Measurements from ENCODE around the gene SEMA5A. TPM values are rescaled to one million over a fixed set of nuclear protein-coding genes. Genes with fewer than 3 reads are reported as not detected.

SEMA5A gene
- total RNA-seq, 1 donor from 2014 or later = 1.6 TPM

DNA sequence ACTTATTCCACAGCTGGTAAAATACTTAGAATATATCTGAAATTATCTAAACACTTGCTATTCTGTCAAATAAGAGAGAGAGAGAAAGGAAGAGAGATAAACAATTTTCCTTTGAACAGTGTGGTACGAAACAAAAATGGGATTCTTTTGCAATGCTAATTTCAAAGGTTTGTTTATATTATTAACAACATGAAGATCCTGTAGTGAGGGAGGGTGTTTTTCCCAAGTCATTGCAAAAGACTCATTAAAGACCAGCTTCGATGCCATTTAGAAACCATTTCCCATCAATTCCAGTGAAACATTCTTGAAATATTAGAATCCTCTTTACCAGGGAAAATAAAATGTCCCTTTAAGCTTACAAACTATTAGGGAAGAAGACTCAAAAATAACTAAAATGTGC lies 505.4 kb downstream of the SEMA5A start:
- no peak for DNase-seq (ENCODE audit: low read depth)
- no peak for FAIRE-seq
- TF ChIP-seq, protein P1, sequence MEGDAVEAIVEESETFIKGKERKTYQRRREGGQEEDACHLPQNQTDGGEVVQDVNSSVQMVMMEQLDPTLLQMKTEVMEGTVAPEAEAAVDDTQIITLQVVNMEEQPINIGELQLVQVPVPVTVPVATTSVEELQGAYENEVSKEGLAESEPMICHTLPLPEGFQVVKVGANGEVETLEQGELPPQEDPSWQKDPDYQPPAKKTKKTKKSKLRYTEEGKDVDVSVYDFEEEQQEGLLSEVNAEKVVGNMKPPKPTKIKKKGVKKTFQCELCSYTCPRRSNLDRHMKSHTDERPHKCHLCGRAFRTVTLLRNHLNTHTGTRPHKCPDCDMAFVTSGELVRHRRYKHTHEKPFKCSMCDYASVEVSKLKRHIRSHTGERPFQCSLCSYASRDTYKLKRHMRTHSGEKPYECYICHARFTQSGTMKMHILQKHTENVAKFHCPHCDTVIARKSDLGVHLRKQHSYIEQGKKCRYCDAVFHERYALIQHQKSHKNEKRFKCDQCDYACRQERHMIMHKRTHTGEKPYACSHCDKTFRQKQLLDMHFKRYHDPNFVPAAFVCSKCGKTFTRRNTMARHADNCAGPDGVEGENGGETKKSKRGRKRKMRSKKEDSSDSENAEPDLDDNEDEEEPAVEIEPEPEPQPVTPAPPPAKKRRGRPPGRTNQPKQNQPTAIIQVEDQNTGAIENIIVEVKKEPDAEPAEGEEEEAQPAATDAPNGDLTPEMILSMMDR (IDR thresholded peaks at IDR 0.05; ENCODE audit: insufficient read depth, low read length, severe bottlenecking) = no peak
- Histone ChIP-seq H3K4me3 (ENCODE audit: low read depth, low read length) (no peak overlapping the region), H3K36me3 (ENCODE audit: control insufficient read depth, insufficient read depth, low read length) (no peaks in the 10 kb centered on the region), H3K27me3 (ENCODE audit: control insufficient read depth, insufficient read depth, low read length) (no peaks in the 10 kb centered on the region)

DNA sequence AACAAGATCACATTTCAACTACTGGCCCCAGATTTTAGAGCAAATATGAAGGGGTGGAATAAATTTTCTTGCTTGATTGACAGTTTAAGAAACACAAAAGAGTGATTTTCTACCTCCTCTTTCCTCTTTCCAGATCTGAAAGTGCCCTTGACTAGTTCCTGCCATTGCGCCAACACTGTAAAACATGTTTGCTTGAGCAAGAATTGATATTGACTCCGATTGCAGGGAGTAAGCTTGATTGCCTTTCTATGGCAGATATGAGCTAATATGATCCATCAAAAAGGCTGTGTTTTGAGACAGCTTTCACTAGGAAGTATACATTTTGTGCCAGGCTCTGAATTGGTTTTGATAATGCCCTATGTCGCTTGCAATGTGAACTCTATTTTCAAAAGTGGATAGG lies 508.8 kb downstream of the SEMA5A start:
- no peak overlapping the region for H3K4me3 ChIP-seq (ENCODE audit: low read depth, low read length)
- TF ChIP-seq, protein P1 (IDR thresholded peaks at IDR 0.05; ENCODE audit: insufficient read depth, low read length, severe bottlenecking) = no peak
- no peaks in the 10 kb centered on the region for H3K36me3 ChIP-seq (ENCODE audit: control insufficient read depth, insufficient read depth, low read length)
- no peaks in the 10 kb centered on the region for H3K27me3 ChIP-seq (ENCODE audit: control insufficient read depth, insufficient read depth, low read length)
- no peak for DNase-seq (ENCODE audit: low read depth)
- FAIRE-seq = no peak

DNA sequence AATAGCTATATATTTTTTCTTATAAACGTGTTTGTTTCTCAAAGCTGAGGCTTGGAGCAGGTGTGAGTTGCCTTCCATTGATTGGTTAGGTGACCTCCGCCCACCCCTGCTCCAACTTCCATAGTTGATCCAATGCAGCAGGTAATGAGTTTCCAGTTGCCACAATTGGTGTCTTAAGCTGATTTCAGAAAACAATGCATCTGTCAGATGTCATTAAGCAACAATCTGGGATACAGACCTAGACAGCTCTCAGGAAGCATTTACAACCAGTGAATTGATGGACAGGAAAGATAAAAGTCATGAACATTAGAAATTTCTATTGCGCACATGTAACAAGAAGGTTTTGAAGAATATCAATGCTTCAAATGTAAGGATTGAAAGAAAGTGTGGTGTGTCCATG lies 510.5 kb downstream of the SEMA5A start:
- no peaks in the 10 kb centered on the region for H3K27me3 ChIP-seq (ENCODE audit: control insufficient read depth, insufficient read depth, low read length)
- DNase-seq (ENCODE audit: low read depth) = no peak
- TF ChIP-seq, protein P1 (IDR thresholded peaks at IDR 0.05; ENCODE audit: insufficient read depth, low read length, severe bottlenecking) = no peak
- no peaks in the 10 kb centered on the region for H3K36me3 ChIP-seq (ENCODE audit: control insufficient read depth, insufficient read depth, low read length)
- no peak for FAIRE-seq
- H3K4me3 ChIP-seq (ENCODE audit: low read depth, low read length) = no peak overlapping the region

DNA sequence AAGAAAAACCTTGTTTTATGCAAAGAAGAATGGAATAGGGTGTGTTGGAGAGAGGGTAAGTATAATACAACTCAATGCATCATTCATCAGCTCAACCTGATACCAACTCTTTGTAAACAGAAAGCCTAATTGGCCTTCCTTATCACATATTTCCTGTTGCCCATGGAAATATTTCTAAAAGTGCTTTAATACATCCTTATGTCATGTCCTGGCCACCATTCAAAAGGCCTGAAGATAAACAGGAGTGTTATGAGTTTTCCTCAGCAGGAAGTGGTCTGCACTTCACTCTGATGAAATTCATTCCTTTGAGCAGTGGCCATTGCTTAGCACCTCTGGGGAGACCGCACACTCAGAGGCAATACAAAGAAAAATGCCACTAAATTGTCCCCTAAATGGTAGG lies 511.2 kb downstream of the SEMA5A start:
- TF ChIP-seq, protein P1 (IDR thresholded peaks at IDR 0.05; ENCODE audit: insufficient read depth, low read length, severe bottlenecking) = no peak
- FAIRE-seq (no peak), DNase-seq (ENCODE audit: low read depth) (peak; percentile 70)
- Histone ChIP-seq H3K4me3 (ENCODE audit: low read depth, low read length) (no peak overlapping the region), H3K27me3 (ENCODE audit: control insufficient read depth, insufficient read depth, low read length) (no peaks in the 10 kb centered on the region), H3K36me3 (ENCODE audit: control insufficient read depth, insufficient read depth, low read length) (no peaks in the 10 kb centered on the region)

DNA sequence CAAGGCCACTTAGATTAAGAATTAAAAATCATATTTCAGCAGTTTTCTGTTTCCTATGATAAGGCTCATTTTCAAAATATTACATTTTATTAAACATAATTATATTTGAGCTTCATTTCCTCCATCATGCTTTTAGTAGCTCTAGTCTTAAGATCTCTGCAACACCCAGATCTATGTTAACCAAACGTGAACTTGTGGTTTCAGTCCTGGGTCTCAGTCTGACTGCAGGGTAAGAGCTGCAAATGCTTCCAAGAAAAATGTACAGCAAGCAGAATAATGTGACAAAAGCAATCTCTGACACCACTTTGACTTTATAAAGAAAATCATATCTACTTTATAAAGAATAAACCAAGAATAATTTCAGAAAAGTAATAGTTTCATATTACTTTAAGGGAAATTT lies 512.4 kb downstream of the SEMA5A start:
- Histone ChIP-seq H3K4me3 (ENCODE audit: low read depth, low read length) (no peak overlapping the region), H3K36me3 (ENCODE audit: control insufficient read depth, insufficient read depth, low read length) (no peaks in the 10 kb centered on the region), H3K27me3 (ENCODE audit: control insufficient read depth, insufficient read depth, low read length) (no peaks in the 10 kb centered on the region)
- TF ChIP-seq, protein P1 (IDR thresholded peaks at IDR 0.05; ENCODE audit: insufficient read depth, low read length, severe bottlenecking) = no peak
- no peak for DNase-seq (ENCODE audit: low read depth)
- no peak for FAIRE-seq

DNA sequence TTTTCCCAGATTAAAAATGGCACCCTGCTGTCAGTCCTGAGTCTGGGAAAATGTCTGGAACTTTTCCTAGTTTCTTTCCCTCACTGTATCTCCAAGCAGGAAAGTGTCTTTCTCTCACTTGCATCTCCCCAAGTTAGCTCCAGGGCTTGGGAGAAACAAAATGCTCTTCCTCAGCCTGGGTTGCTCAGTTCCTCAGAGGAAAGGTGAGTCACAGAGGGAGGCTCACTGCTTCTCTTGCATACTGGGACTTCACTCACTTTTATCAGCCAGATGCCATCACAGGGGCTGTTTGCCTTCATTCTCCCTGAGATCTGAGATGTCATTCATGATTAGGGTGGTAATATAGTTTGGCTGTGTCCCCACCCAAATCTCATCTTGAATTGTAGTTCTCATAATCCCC lies 519.9 kb downstream of the SEMA5A start:
- TF ChIP-seq, protein P1 (IDR thresholded peaks at IDR 0.05; ENCODE audit: insufficient read depth, low read length, severe bottlenecking) = no peak
- Histone ChIP-seq H3K27me3 (ENCODE audit: control insufficient read depth, insufficient read depth, low read length) (no peaks in the 10 kb centered on the region), H3K4me3 (ENCODE audit: low read depth, low read length) (no peak overlapping the region), H3K36me3 (ENCODE audit: control insufficient read depth, insufficient read depth, low read length) (no peaks in the 10 kb centered on the region)
- FAIRE-seq (no peak), DNase-seq (ENCODE audit: low read depth) (peak; percentile 53)

Measured in bronchial epithelial cell (primary cell).